Prostate gland (tissue), 2 donors: Measurements from ENCODE around the gene MTERF2. TPM values are rescaled to one million over a fixed set of nuclear protein-coding genes. Genes with fewer than 3 reads are reported as not detected.

Source experiments
- DNase-seq: peaks from one replicate; pipeline ENCODE4 v3.0.0-alpha.2; 2019; ENCODE audit warnings: low spot score
- H3K27ac ChIP-seq, 2 donors: fragments of 200-600 bp; sonication (generic); 2 replicates each; pipeline ENCODE4 v1.5.1; 2017 to 2019
- H3K27me3 ChIP-seq: fragments of 200-600 bp; sonication (generic); replicated peaks from 2 replicates; pipeline ENCODE4 v1.5.1; 2019; ENCODE audit not compliant: insufficient read depth
- H3K36me3 ChIP-seq, 2 donors: fragments of 200-600 bp; sonication (generic); 1 replicate in 1 of 2; 2 replicates in 1 of 2; pipeline versions ENCODE4 v1.5.1 to v1.8.1; 2017 to 2019
- H3K4me1 ChIP-seq: fragments of 200-600 bp; sonication (generic); replicated peaks from 2 replicates; pipeline ENCODE4 v1.5.1; 2019
- H3K4me3 ChIP-seq, 2 donors: fragments of 200-600 bp; sonication (generic); 2 replicates each; pipeline ENCODE4 v1.5.1; 2017 to 2019
- H3K9me3 ChIP-seq: fragments of 200-600 bp; sonication (generic); 2 replicates; pipeline ENCODE4 v1.5.1; 2017
- CTCF ChIP-seq, 4 experiments: fragments of 200-600 bp in 2 of 4; fragments of 450-650 bp in 2 of 4; sonication (generic) in 2 of 4; IDR thresholded peaks; 1 replicate in 3 of 4; 2 replicates in 1 of 4; pipeline ENCODE4 v1.5.1; 2016 to 2019; ENCODE audit warnings: antibody characterized with exemption in 4 of 4, mild to moderate bottlenecking in 2 of 4, moderate library complexity in 2 of 4
- POLR2A ChIP-seq: fragments of 450-650 bp; IDR thresholded peaks from one replicate; pipeline ENCODE4 v1.6.1; 2016; ENCODE audit warnings: antibody characterized with exemption, mild to moderate bottlenecking
- POLR2AphosphoS5 ChIP-seq: sonication (generic); formaldehyde crosslinking; IDR thresholded peaks from one replicate; pipeline ENCODE4 v1.6.1; 2017; ENCODE audit warnings: antibody characterized with exemption
- WGBS: methylation state at CpG from one replicate; pipeline ENCODE4 v1.1.5; 2018; 5-methylcytosine and 5-hydroxymethylcytosine counted together
- intact Hi-C: fragments of 100-400 bp; cut with DNase I; formaldehyde crosslinking; loops from one replicate; pipeline ENCODE4 v1.14.2; 2022
- total RNA-seq, 2 donors: library from RNA; depleted of rRNA; stranded (reverse); fragments of >200 nt; gene quantifications; one replicate each; pipeline ENCODE4 v1.1.0, GENCODE V29; 2016

The MTERF2 gene
- total RNA-seq, 2 donors from 2014 or later, result 11.3 to 18.1 TPM

- intact Hi-C loops, result no loop called here
- Histone ChIP-seq H3K27me3 (no peaks in the 10 kb centered on the region), H3K27ac (no peak overlapping the region), H3K4me3 (no peak overlapping the region), H3K4me1 (no peaks in the 10 kb centered on the region), H3K36me3 (no peaks in the 10 kb centered on the region), H3K9me3 (no peaks in the 10 kb centered on the region)
- WGBS, result 10% methylated on average over 1 of the region's 1 CpG
- TF ChIP-seq CTCF (IDR thresholded peaks at IDR 0.05) (no peak), POLR2A (no peak), POLR2AphosphoS5 (no peak)
- no peak for DNase-seq
Observed at GRCh38 chr12:106945261-106945851, 41.6 kb downstream of the MTERF2 start.

- Histone ChIP-seq H3K27ac (no peak overlapping the region), H3K4me1 (no peaks in the 10 kb centered on the region), H3K4me3 (no peak overlapping the region), H3K36me3 (no peaks in the 10 kb centered on the region), H3K27me3 (no peaks in the 10 kb centered on the region), H3K9me3 (no peaks in the 10 kb centered on the region)
- intact Hi-C loops, result no loop called here
- DNase-seq, result no peak
- TF ChIP-seq CTCF (IDR thresholded peaks at IDR 0.05) (no peak), POLR2AphosphoS5 (no peak), POLR2A (no peak)
- WGBS, result 92% methylated on average over 2 of the region's 2 CpGs
Observed at GRCh38 chr12:106942775-106943174, 44.2 kb downstream of the MTERF2 start.

DNA sequence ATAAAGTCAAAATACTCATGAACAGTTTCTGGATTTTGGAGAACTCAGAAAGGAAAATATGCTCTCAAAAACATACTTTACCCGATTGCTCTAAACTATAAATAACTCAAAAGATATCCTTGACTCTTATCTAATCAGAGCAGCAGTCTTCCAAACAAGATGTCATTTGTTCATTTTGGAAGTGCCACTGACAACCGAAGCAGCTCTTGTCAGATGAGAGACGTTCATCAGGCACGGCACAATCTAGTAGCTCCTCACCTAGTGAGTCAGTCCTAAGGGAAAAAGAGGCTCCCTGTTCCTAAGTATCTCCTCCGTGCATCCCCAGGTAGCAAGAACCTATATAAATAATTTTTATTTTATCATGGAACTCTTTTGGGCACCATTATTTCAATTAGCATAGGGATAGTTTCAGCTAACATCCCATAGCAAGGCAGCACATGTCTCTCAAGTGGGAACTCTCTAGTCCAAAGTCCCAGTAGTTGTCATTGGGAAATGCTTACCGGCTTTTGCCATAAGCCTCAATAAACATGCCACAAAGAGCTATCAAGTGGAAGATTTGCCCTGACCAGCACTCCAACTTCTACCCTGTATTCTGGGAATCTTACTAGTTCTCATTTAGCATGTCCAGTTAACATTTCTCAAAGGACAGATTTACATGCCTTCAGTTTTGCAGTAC lies 45.3 kb downstream of the MTERF2 start:
- intact Hi-C loops, result no loop called here
- Histone ChIP-seq H3K36me3 (no peaks in the 10 kb centered on the region), H3K4me1 (no peaks in the 10 kb centered on the region), H3K27me3 (no peaks in the 10 kb centered on the region), H3K27ac (no peak overlapping the region), H3K4me3 (no peak overlapping the region), H3K9me3 (no peaks in the 10 kb centered on the region)
- DNase-seq, result no peak
- TF ChIP-seq POLR2AphosphoS5 (no peak), POLR2A (no peak), CTCF (IDR thresholded peaks at IDR 0.05) (no peak)
- WGBS, result 74% methylated on average over 6 of the region's 6 CpGs

DNA sequence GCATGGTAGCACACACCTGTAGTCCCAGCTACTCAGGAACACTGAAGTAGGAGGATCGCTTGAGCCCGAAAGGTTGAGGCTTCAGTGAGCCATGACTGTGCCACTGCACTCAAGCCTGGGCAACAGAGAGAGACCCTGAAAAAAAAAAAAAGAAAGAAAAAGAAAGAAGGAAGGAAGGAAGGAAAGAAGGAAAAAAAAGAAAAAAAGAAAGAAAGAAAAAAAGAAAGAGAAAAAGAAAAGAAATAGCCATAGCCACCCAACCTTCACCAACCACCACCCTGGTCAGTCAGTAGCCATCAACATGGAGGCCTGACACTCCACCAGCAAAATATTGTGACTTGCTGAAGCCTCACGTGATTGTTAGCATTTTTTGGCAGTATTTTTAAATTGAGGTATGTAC lies 52.7 kb downstream of the MTERF2 start:
- WGBS, result 86% methylated on average over 3 of the region's 3 CpGs
- no peaks in the 10 kb centered on the region for H3K4me1 ChIP-seq
- no peaks in the 10 kb centered on the region for H3K27me3 ChIP-seq
- no peak for TF ChIP-seq CTCF (IDR thresholded peaks at IDR 0.05)
- no peak for TF ChIP-seq POLR2A
- no peak for TF ChIP-seq POLR2AphosphoS5
- intact Hi-C loops, result no loop called here
- H3K36me3 ChIP-seq, result no peaks in the 10 kb centered on the region
- no peak overlapping the region for H3K4me3 ChIP-seq
- no peak for DNase-seq
- no peaks in the 10 kb centered on the region for H3K9me3 ChIP-seq
- H3K27ac ChIP-seq, result no peak overlapping the region

Other genes starting within 250 kb of the MTERF2 start
- gene RIC8B, start 212.5 kb downstream of the MTERF2 start, total RNA-seq, result 10 to 100 TPM in 1 of 2 donors, 1 to 10 TPM in 1; 9.2 to 12.4 TPM
- gene TMEM263, start 31.2 kb downstream of the MTERF2 start, total RNA-seq, result 10 to 100 TPM; 41.7 to 44.4 TPM
- 10 to 100 TPM; 15.7 to 35.2 TPM for gene CRY1, start 106.4 kb upstream of the MTERF2 start, total RNA-seq